GM19395 (cell line): Measurements from ENCODE around the gene VIT.

Experiments
- ATAC-seq: cut with Tn5 transposase; IDR thresholded peaks from one replicate; pipeline ENCODE4 v1.9.1; 2021; ENCODE audit warnings: mild to moderate bottlenecking, moderate library complexity; ENCODE audit not compliant: unreplicated experiment

The VIT gene

GRCh38 chr2:36696533-36696932 lies at the start of gene VIT:
VIT (plus strand) TSS chr2:36696707; CDS start chr2:36716371, 19,664 bp downstream.
- ATAC-seq: no peak

- peak; percentile 87 for ATAC-seq
Measured at GRCh38 chr2:36650031-36650829, 46.3 kb upstream of the VIT start.

- no peak for ATAC-seq
Measured at GRCh38 chr2:36653155-36653554, 43.4 kb upstream of the VIT start.

GRCh38 chr2:36653967-36654694 lies 42.4 kb upstream of the VIT start:
- no peak for ATAC-seq

- no peak for ATAC-seq
Measured at GRCh38 chr2:36655453-36655852, 41.1 kb upstream of the VIT start.

DNA sequence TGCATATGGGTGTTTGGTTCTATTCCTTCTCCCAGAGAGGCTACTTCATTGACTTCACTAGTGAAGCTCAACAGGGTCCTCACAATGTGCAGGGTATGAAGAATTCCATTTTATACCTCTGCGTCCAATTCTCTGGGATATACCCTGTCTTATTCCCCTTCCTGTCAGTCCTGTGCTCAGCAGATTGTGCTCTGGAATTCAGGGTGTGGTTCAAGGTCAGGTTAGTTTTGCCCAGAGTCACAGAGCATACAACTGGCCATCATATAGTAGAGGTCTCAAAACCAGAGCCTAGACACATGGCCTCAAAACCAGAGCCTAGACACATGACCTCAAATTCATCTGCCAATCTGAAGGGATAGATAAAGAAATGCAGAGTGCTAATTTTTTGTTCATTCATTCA lies 38.8 kb upstream of the VIT start:
- no peak for ATAC-seq

- ATAC-seq: no peak
Measured at GRCh38 chr2:36658277-36658748, 38.2 kb upstream of the VIT start.

DNA sequence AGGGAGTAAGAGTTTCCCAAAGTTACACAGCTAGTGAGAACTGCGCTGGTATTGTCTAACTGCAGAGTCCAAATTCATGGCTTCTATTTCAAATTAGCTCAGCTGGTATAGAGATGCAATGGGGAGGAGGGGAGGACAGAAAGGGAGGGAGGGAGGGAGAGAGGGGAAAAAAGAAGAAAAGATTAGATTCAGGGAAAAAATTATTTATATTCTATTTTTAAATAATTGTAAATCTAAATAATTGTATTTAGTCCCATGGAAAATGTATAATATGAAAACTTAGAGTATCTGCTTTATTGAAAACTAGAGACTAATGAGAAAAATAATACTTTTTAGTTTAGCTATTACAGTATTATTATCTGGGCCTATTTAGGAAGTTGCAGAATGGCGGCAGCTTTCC lies 37.3 kb upstream of the VIT start:
- ATAC-seq: no peak

DNA sequence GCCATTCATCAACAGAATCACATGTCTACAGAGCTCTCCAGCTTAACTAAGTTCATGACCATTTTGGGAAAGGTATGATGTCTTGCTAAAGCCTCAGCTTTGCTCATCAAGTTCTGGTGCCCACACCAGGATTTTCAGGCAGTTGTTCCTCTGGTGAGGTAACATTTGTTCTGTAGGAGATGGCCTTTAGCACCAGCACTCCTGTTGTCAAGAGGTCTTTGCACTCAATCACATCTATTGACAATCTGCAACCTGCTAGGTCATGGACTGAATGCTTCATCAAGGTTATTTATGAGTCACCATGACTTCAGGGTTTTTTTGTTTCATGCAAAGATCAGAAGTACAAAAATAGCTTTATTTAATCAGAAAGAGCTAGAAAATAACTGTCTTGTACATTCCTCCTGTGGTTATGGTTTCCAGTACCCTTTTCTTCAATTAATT lies 36.6 kb upstream of the VIT start:
- no peak for ATAC-seq

DNA sequence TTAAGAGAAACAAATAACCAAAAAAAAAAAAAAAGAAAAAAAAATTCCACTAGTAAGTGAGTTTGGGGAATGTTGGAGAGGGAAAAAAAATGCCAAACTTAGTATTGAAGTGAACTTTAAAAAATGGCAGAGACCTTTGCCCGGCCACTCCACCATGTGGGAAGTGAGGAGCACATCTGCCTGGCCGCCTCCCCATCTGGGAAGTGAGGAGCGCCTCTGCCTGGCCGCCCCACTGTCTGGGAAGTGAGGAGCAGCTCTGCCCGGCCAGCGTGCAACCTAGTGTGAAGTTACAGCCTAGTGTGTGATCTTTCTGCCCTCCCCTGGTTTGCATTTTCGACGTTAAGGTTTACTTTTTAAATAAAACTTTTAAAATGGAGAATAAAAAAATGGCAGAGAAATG lies 33.9 kb upstream of the VIT start:
- ATAC-seq: no peak

- ATAC-seq: no peak
Measured at GRCh38 chr2:36663295-36663694, 33.2 kb upstream of the VIT start.

DNA sequence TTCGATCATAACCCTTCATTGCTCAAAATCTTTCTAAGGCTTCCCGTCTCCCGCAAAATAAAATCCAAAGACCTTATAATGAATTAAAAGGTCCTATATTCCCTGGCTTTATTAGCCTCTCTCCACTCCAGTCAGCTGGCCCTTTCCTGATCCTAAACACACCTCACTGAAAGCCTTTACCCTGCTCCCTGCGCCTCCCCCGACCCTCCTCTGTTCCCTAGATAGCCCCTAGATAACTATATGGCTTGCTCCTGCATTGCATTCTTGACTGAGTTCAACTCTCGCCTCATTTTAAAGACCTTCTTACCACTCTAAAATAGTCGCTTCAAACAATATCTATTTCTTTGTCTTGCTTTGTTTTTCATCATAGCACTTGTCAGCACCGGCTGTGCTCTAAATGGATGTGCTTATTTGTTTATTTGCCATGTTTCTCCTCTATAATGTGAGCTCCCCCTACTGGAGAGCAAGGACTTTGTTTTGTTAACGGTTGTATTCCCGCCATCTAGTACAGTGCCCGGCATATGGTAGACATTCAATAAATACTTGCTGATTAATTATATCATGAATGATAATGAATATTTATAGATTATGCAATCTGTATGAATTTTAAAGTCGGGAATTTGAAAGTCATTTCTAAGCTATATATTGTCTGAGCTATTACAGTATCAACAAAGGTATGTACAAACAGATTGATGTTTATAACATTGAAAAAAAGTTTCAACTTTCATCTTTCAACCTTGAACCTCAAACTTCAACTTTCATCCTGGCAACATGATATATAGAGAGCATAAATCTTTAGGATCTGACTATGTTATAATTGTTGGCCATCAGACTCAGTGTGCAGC lies 32.4 kb upstream of the VIT start:
- peak; percentile 90 for ATAC-seq

- ATAC-seq: no peak
Measured at GRCh38 chr2:36664696-36665076, 31.8 kb upstream of the VIT start.

DNA sequence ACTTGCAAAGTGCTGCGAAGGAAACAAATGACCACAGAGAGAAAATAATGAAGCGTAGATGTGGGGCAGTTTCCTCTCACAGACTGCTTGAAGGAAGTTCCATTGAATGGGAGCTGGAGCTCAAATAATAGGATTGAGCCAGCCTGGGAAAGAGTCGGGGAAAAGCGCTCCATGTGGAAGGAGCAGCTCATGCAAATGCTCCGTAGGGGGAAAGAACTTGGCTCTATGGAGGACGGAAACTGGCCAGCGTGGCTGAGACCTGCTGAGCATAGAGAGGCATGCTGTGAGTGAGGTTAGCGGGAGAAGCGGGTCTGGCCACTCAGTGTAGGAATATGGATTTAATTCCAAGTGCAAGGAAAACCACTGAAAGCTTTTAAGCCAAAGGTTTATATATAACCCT lies 28.6 kb upstream of the VIT start:
- ATAC-seq: no peak

- ATAC-seq: no peak
Measured at GRCh38 chr2:36670881-36671595, 25.5 kb upstream of the VIT start.

- no peak for ATAC-seq
Measured at GRCh38 chr2:36671731-36672130, 24.8 kb upstream of the VIT start.

DNA sequence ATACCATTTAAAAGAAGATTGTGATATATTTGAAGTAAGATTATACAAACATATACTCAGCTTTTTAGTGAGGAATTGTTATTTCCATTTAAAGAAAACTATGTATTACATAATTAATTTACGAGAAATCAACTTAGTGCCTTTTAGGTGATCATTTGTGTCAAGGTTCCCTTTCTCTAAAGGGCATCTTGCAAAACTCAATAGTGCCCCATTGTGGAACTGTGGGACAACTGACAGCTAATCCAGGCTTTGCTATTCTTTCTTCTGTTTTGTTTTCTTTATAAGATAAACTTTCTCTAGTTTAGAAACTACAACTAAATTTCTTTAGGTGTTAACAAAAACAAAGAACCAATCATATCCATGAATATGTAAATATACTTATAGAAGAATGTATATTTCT lies 24.3 kb upstream of the VIT start:
- ATAC-seq: no peak

- no peak for ATAC-seq
Measured at GRCh38 chr2:36675579-36676282, 20.8 kb upstream of the VIT start.

- ATAC-seq: no peak
Measured at GRCh38 chr2:36676364-36676763, 20.1 kb upstream of the VIT start.

DNA sequence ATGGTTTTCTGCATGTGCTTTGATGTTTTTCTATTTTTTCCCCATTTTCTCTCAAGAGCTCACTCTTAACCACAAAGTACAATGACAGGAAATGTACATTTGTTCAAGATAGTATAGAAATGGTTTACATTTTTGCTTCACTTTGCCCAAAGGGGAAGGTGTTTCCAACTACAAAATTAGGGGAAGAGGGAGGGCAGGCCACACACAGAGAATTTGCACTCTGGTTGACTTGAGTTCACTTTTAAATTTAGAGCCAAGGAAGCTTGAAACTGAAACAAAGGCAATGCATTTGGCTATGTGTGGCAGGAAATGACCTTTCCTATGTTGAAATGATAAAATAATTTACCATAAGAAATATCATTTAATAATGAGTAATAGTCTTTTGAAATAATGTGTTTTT lies 19.1 kb upstream of the VIT start:
- no peak for ATAC-seq
